Prostate gland (tissue), 2 donors: ENCODE results near the gene MBOAT7.

Experiments
- CTCF ChIP-seq, 4 experiments: fragments of 200-600 bp in 2 of 4; fragments of 450-650 bp in 2 of 4; sonication (generic) in 2 of 4; IDR thresholded peaks; 1 replicate in 3 of 4; 2 replicates in 1 of 4; pipeline ENCODE4 v1.5.1; 2016 to 2019; ENCODE audit warnings: antibody characterized with exemption in 4 of 4, mild to moderate bottlenecking in 2 of 4, moderate library complexity in 2 of 4
- POLR2A ChIP-seq: fragments of 450-650 bp; IDR thresholded peaks from one replicate; pipeline ENCODE4 v1.6.1; 2016; ENCODE audit warnings: antibody characterized with exemption, mild to moderate bottlenecking

- no peak for TF ChIP-seq CTCF (IDR thresholded peaks at IDR 0.05)
- no peak for TF ChIP-seq POLR2A
Measured at GRCh38 chr19:54160182-54160811, 29.1 kb downstream of the MBOAT7 start.
